SK-N-SH treated with all-trans-retinoic acid at 6 μM for 48 hours (cell line): ENCODE results near the gene GNG11.

Experiments used
- ATAC-seq: fragments of 200-7000 bp; cut with Tn5 transposase; 3 replicates; pipeline ENCODE4 v1.9.1; 2020; ENCODE audit warnings: mild to moderate bottlenecking, moderate library complexity
- ARNTL ChIP-seq: fragments of 450-650 bp; formaldehyde crosslinking; IDR thresholded peaks from 2 replicates; pipeline ENCODE4 v1.5.0; 2020; ENCODE audit warnings: low read depth, mild to moderate bottlenecking, moderate library complexity, borderline replicate concordance
- BACH2 ChIP-seq: fragments of 250-450 bp; sonication (Bioruptor Pico); IDR thresholded peaks from 2 replicates; pipeline ENCODE4 v1.9.0; 2021; ENCODE audit warnings: mild to moderate bottlenecking, borderline replicate concordance
- ESRRG ChIP-seq: fragments of 250-450 bp; sonication (Bioruptor Pico); IDR thresholded peaks from 2 replicates; pipeline ENCODE4 v1.6.1; 2021; ENCODE audit warnings: mild to moderate bottlenecking
- GLIS3 ChIP-seq: fragments of 250-450 bp; sonication (Bioruptor Pico); IDR thresholded peaks from 2 replicates; pipeline ENCODE4 v1.5.0; 2020; ENCODE audit warnings: mild to moderate bottlenecking, moderate library complexity
- ISL1 ChIP-seq: fragments of 250-450 bp; sonication (Bioruptor Pico); IDR thresholded peaks from 2 replicates; pipeline ENCODE4 v2.1.2; 2022; ENCODE audit warnings: mild to moderate bottlenecking, moderate library complexity
- OSR1 ChIP-seq: fragments of 250-450 bp; sonication (Bioruptor Pico); IDR thresholded peaks from 2 replicates; pipeline ENCODE4 v1.8.0; 2022; ENCODE audit warnings: moderate library complexity, mild to moderate bottlenecking, inconsistent platforms
- PATZ1 ChIP-seq: fragments of 250-450 bp; sonication (Bioruptor Pico); IDR thresholded peaks from 2 replicates; pipeline ENCODE4 v1.8.0; 2020; ENCODE audit warnings: mild to moderate bottlenecking, moderate library complexity, borderline replicate concordance
- PPARA ChIP-seq: fragments of 250-450 bp; sonication (Bioruptor Pico); IDR thresholded peaks from 2 replicates; pipeline ENCODE4 v1.5.0; 2020; ENCODE audit warnings: mild to moderate bottlenecking, borderline replicate concordance
- RARB ChIP-seq: fragments of 250-450 bp; sonication (Bioruptor Pico); IDR thresholded peaks from 2 replicates; pipeline ENCODE4 v1.8.0; 2021; ENCODE audit warnings: mild to moderate bottlenecking, moderate library complexity
- TCF4 ChIP-seq: fragments of 250-450 bp; sonication (Bioruptor Pico); IDR thresholded peaks from 2 replicates; pipeline ENCODE4 v1.8.0; 2021; ENCODE audit warnings: mild to moderate bottlenecking, moderate library complexity, borderline replicate concordance
- TOX ChIP-seq: fragments of 250-450 bp; sonication (Bioruptor Pico); IDR thresholded peaks from 2 replicates; pipeline ENCODE4 v1.8.0; 2021; ENCODE audit warnings: mild to moderate bottlenecking, moderate library complexity, borderline replicate concordance
- TSHZ2 ChIP-seq: fragments of 250-450 bp; sonication (Bioruptor Pico); IDR thresholded peaks from 2 replicates; pipeline ENCODE4 v1.5.0; 2020; ENCODE audit warnings: mild to moderate bottlenecking, moderate library complexity
- ZC3H10 ChIP-seq: fragments of 250-450 bp; sonication (Bioruptor Pico); IDR thresholded peaks from 2 replicates; pipeline ENCODE4 v1.5.1; 2021; ENCODE audit warnings: mild to moderate bottlenecking, moderate library complexity
- ZFP3 ChIP-seq: fragments of 250-450 bp; sonication (Bioruptor Pico); IDR thresholded peaks from 2 replicates; pipeline ENCODE4 v1.5.0; 2020; ENCODE audit warnings: mild to moderate bottlenecking, moderate library complexity
- ZFP30 ChIP-seq: fragments of 450-650 bp; formaldehyde crosslinking; IDR thresholded peaks from 2 replicates; pipeline ENCODE4 v1.5.0; 2022; ENCODE audit warnings: mild to moderate bottlenecking, moderate library complexity
- ZNF565 ChIP-seq: fragments of 450-650 bp; formaldehyde crosslinking; conservative IDR thresholded peaks from 2 replicates; pipeline ENCODE4 v1.5.0; 2020; ENCODE audit warnings: low read depth, mild to moderate bottlenecking, moderate library complexity
- ZNF70 ChIP-seq: fragments of 450-650 bp; formaldehyde crosslinking; IDR thresholded peaks from 2 replicates; pipeline ENCODE4 v1.5.0; 2020; ENCODE audit warnings: mild to moderate bottlenecking, moderate library complexity
- ZNF8 ChIP-seq: fragments of 450-650 bp; formaldehyde crosslinking; IDR thresholded peaks from 2 replicates; pipeline ENCODE4 v1.5.0; 2020; ENCODE audit warnings: mild to moderate bottlenecking, moderate library complexity
- TF ChIP-seq, protein P1 (sequence below): fragments of 250-450 bp; sonication (Bioruptor Pico); IDR thresholded peaks from 2 replicates; pipeline ENCODE4 v1.5.1; 2020; ENCODE audit warnings: low read depth, mild to moderate bottlenecking, moderate library complexity
- TF ChIP-seq, protein P2 (sequence below): fragments of 250-450 bp; sonication (Bioruptor Pico); IDR thresholded peaks from 2 replicates; pipeline ENCODE4 v1.8.0; 2021; ENCODE audit warnings: low read depth, mild to moderate bottlenecking, moderate library complexity, borderline replicate concordance
- TF ChIP-seq, protein P3 (sequence below): fragments of 250-450 bp; sonication (Bioruptor Pico); IDR thresholded peaks from 2 replicates; pipeline ENCODE4 v1.5.1; 2021; ENCODE audit warnings: mild to moderate bottlenecking, moderate library complexity

GNG11 gene

DNA sequence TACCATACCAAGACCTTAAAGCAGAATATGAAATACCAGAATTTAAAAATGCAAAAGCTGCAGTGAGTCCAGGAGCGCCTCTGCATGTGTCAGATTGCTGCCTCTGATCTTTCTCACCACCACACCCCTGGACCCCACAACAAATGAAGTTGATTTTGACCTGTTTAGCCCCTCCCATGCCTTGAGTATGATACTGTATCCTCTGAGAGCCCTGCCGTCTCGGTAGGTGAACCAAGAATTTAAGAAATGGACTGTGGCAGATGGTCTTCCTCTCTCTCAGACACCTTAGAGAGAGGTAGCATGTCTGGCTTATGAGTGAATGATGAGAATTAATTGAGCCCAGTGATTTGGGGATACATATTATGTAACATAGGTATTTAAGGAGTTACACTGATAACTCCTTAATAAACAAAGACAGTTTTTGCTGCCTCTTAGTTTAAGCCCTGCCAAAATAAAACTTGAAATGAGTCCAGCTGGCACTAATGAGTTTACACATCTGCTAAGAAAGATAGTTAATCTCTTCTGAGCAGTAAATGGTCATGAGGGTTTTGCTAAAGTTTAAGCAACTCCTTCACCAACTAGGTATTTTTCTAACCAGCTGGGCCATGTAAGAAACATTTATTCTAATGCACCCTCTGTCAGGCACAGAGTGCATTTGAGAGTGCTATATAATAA lies 26.4 kb upstream of the GNG11 start:
- TF ChIP-seq, protein P1, sequence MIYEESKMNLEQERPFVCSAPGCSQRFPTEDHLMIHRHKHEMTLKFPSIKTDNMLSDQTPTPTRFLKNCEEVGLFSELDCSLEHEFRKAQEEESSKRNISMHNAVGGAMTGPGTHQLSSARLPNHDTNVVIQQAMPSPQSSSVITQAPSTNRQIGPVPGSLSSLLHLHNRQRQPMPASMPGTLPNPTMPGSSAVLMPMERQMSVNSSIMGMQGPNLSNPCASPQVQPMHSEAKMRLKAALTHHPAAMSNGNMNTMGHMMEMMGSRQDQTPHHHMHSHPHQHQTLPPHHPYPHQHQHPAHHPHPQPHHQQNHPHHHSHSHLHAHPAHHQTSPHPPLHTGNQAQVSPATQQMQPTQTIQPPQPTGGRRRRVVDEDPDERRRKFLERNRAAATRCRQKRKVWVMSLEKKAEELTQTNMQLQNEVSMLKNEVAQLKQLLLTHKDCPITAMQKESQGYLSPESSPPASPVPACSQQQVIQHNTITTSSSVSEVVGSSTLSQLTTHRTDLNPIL (CRISPR knock-in tag) = no peak
- TF ChIP-seq, protein P2, sequence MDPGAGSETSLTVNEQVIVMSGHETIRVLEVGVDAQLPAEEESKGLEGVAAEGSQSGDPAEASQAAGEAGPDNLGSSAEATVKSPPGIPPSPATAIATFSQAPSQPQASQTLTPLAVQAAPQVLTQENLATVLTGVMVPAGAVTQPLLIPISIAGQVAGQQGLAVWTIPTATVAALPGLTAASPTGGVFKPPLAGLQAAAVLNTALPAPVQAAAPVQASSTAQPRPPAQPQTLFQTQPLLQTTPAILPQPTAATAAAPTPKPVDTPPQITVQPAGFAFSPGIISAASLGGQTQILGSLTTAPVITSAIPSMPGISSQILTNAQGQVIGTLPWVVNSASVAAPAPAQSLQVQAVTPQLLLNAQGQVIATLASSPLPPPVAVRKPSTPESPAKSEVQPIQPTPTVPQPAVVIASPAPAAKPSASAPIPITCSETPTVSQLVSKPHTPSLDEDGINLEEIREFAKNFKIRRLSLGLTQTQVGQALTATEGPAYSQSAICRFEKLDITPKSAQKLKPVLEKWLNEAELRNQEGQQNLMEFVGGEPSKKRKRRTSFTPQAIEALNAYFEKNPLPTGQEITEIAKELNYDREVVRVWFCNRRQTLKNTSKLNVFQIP = no peak
- TF ChIP-seq TOX (CRISPR knock-in tag) = no peak
- TF ChIP-seq ZNF8 (CRISPR knock-in tag) = no peak
- no peak for TF ChIP-seq ESRRG
- TF ChIP-seq ZFP30 = no peak
- TF ChIP-seq BACH2 (CRISPR knock-in tag) = no peak
- no peak for TF ChIP-seq RARB (CRISPR knock-in tag)
- no peak for TF ChIP-seq ZNF565 (CRISPR knock-in tag)
- TF ChIP-seq ZFP3 (CRISPR knock-in tag) = no peak
- TF ChIP-seq PPARA (CRISPR knock-in tag) = no peak
- TF ChIP-seq ZNF70 (CRISPR knock-in tag) = no peak
- ATAC-seq = no peak

DNA sequence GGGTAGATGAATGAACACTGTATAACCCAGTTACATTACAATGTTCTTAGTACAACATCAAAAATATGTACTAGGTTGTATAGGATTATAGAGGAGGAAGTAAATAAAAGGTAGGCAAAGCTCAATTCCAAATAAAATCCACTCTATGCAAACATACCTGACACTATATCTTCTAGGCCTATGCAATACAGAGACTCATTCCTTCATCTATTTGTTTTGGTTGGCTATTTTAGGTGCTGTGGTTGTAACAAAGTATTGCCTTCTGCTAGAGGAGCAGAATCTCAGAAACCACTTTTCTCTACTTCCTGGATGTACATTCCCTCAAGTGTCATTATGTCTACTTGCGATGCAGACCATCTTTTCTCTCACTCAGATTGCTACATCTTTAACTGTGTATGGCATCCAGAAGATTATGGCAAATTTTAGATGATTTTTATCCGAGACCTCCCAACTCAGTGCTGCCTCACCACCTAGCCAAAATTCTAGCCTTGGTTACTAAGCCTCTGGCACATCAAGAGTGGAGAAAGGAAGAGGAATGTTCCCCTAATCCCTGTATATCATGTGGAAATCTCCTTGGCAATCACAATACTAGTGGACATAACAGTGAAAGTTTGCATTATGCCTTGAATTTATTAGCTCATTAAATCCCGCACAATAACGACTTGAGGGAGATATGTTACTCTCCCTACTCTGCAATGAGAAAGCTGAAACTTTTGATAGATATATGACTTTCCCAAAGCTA lies 25.5 kb upstream of the GNG11 start:
- TF ChIP-seq, protein P3, sequence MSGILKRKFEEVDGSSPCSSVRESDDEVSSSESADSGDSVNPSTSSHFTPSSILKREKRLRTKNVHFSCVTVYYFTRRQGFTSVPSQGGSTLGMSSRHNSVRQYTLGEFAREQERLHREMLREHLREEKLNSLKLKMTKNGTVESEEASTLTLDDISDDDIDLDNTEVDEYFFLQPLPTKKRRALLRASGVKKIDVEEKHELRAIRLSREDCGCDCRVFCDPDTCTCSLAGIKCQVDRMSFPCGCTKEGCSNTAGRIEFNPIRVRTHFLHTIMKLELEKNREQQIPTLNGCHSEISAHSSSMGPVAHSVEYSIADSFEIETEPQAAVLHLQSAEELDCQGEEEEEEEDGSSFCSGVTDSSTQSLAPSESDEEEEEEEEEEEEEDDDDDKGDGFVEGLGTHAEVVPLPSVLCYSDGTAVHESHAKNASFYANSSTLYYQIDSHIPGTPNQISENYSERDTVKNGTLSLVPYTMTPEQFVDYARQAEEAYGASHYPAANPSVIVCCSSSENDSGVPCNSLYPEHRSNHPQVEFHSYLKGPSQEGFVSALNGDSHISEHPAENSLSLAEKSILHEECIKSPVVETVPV (CRISPR knock-in tag) = no peak
- TF ChIP-seq ZC3H10 (CRISPR knock-in tag) (no peak), OSR1 (CRISPR knock-in tag) (no peak), ZFP3 (CRISPR knock-in tag) (no peak), PPARA (CRISPR knock-in tag) (no peak), ZFP30 (no peak), ZNF8 (CRISPR knock-in tag) (no peak), BACH2 (CRISPR knock-in tag) (no peak)
- TF ChIP-seq, protein P1 (CRISPR knock-in tag) = no peak
- TF ChIP-seq, protein P2 = no peak
- ATAC-seq = no peak

DNA sequence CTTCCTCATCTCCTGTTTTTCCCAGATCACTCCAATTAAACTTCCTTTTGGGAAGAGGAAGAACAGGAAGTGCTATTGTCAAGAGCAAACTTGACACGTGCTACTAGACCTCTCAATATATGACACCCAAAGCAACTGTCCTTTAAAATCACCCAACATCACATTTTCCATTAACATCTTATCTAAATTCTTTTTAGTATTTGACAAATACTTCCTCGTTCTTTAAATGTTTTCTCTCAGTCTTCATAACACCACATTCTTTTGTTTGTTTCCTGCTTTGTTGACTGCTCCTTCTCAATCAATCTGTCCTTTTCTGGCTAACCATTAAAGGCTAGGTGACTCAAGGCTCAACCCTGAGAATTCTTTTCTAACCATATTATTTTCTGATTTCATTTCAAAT lies 23.9 kb upstream of the GNG11 start:
- ATAC-seq = no peak
- TF ChIP-seq ZNF8 (CRISPR knock-in tag) (no peak), ZNF565 (CRISPR knock-in tag) (no peak), PATZ1 (CRISPR knock-in tag) (no peak), ISL1 (CRISPR knock-in tag) (no peak), ZFP3 (CRISPR knock-in tag) (no peak), ESRRG (no peak), ZC3H10 (CRISPR knock-in tag) (no peak), TSHZ2 (CRISPR knock-in tag) (no peak), GLIS3 (CRISPR knock-in tag) (no peak), PPARA (CRISPR knock-in tag) (no peak), TCF4 (CRISPR knock-in tag) (no peak), ARNTL (no peak), TOX (CRISPR knock-in tag) (no peak), BACH2 (CRISPR knock-in tag) (no peak), ZNF70 (CRISPR knock-in tag) (no peak)
- TF ChIP-seq, protein P2 = no peak
